GM23248 (cell line): ENCODE data around the gene DRC1. TPM values are rescaled to one million over a fixed set of nuclear protein-coding genes. Genes with fewer than 3 reads are reported as not detected.

Experiments used
- DNase-seq: peaks from one replicate; pipeline ENCODE4 v3.0.0-alpha.2; 2015
- H2AFZ ChIP-seq: fragments of 200-600 bp; sonication (generic); 2 replicates; pipeline ENCODE4 v1.6.1; 2016; ENCODE audit warnings: antibody characterized with exemption
- H3F3A ChIP-seq: fragments of 200-600 bp; sonication (generic); 2 replicates; pipeline ENCODE4 v1.6.1; 2016; ENCODE audit warnings: mild to moderate bottlenecking, antibody characterized with exemption, mixed run types; ENCODE audit not compliant: insufficient read depth
- H3K27ac ChIP-seq: fragments of 200-600 bp; sonication (generic); 2 replicates; pipeline ENCODE4 v1.5.1; 2016; ENCODE audit warnings: mild to moderate bottlenecking
- H3K27me3 ChIP-seq: fragments of 200-600 bp; sonication (generic); replicated peaks from 2 replicates; pipeline ENCODE4 v1.6.1; 2016; ENCODE audit warnings: mild to moderate bottlenecking; ENCODE audit not compliant: insufficient read depth
- H3K36me3 ChIP-seq: fragments of 200-600 bp; sonication (generic); 2 replicates; pipeline ENCODE4 v1.6.1; 2016; ENCODE audit warnings: low read depth, mild to moderate bottlenecking
- H3K4me1 ChIP-seq: fragments of 200-600 bp; sonication (generic); 2 replicates; pipeline ENCODE4 v1.6.1; 2016; ENCODE audit warnings: mild to moderate bottlenecking; ENCODE audit not compliant: insufficient read depth
- H3K4me2 ChIP-seq: fragments of 200-600 bp; sonication (generic); one replicate; pipeline ENCODE4 v1.6.1; 2016; ENCODE audit warnings: mild to moderate bottlenecking; ENCODE audit not compliant: unreplicated experiment
- H3K4me3 ChIP-seq: fragments of 200-600 bp; sonication (generic); 2 replicates; pipeline ENCODE4 v1.5.1; 2016; ENCODE audit warnings: mild to moderate bottlenecking
- H3K79me2 ChIP-seq: fragments of 200-600 bp; sonication (generic); 2 replicates; pipeline ENCODE4 v1.6.1; 2016; ENCODE audit warnings: mild to moderate bottlenecking; ENCODE audit not compliant: insufficient read depth
- H3K9ac ChIP-seq: fragments of 200-600 bp; sonication (generic); 2 replicates; pipeline ENCODE4 v1.6.1; 2016; ENCODE audit warnings: mild to moderate bottlenecking
- H3K9me2 ChIP-seq: fragments of 200-600 bp; sonication (generic); 2 replicates; pipeline ENCODE4 v1.6.1; 2016; ENCODE audit warnings: mixed run types, mild to moderate bottlenecking, moderate library complexity; ENCODE audit not compliant: insufficient read depth
- H3K9me3 ChIP-seq: fragments of 200-600 bp; sonication (generic); one replicate; pipeline ENCODE4 v1.6.1; 2017; ENCODE audit warnings: low read depth
- H4K20me1 ChIP-seq: fragments of 200-600 bp; sonication (generic); 2 replicates; pipeline ENCODE4 v1.6.0; 2016; ENCODE audit not compliant: insufficient read depth
- EZH2 ChIP-seq: fragments of 200-600 bp; sonication (generic); IDR thresholded peaks from 2 replicates; pipeline ENCODE4 v1.6.1; 2018; ENCODE audit warnings: antibody characterized with exemption, mild to moderate bottlenecking; ENCODE audit not compliant: insufficient read depth, poor library complexity, severe bottlenecking
- EZH2phosphoT487 ChIP-seq: fragments of 200-600 bp; sonication (generic); IDR thresholded peaks from 2 replicates; pipeline ENCODE4 v1.6.1; 2018; ENCODE audit warnings: antibody characterized with exemption, moderate library complexity, mild to moderate bottlenecking, low read depth; ENCODE audit not compliant: insufficient read depth
- WGBS, 2 experiments: methylation state at CpG; one replicate each; pipeline ENCODE4 v1.1.6; 2015 to 2017; ENCODE audit warnings: low lambda C conversion rate in 2 of 2, low coverage in 1 of 2; ENCODE audit errors: missing lambda C conversion rate in 2 of 2; 5-methylcytosine and 5-hydroxymethylcytosine counted together
- in situ Hi-C: fragments of 300-500 bp; cut with MboI; formaldehyde crosslinking; loops from 2 replicates; pipeline ENCODE4 v1.15.0; 2020
- polyA plus RNA-seq: library from polyadenylated mRNA; unstranded; fragments of >200 nt; fragmentation: Nextera tagmentation; extraction: Ambion mirVana; gene quantifications from 2 replicates; pipeline ENCODE4 v1.2.1, GENCODE V29; 2016
- total RNA-seq: library from RNA; depleted of rRNA; stranded (reverse); fragments of >200 nt; shearing (Covaris generic); gene quantifications from 2 replicates; pipeline ENCODE4 v1.2.3, GENCODE V29; 2014

The DRC1 gene
- total and polyA plus RNA-seq, 2 experiments from 2014 or later = not detected

- H3K4me3 ChIP-seq = no peak overlapping the region
- H3K9me2 ChIP-seq = no peaks in the 10 kb centered on the region
- no peaks in the 10 kb centered on the region for H3K36me3 ChIP-seq
- no peaks in the 10 kb centered on the region for H4K20me1 ChIP-seq
- no peaks in the 10 kb centered on the region for H3K27me3 ChIP-seq
- DNase-seq = peak; percentile 32
- no peaks in the 10 kb centered on the region for H3K79me2 ChIP-seq
- no peak overlapping the region for H2AFZ ChIP-seq
- no peak overlapping the region for H3K4me2 ChIP-seq
- peaks cover 3% of the 10 kb centered on the region; the same call in 1 of the 2 replicates for H3F3A ChIP-seq
- no peak overlapping the region for H3K27ac ChIP-seq
- TF ChIP-seq EZH2 = no peak
- H3K9me3 ChIP-seq = no peaks in the 10 kb centered on the region
- WGBS, 2 experiments = 55 to 56% methylated on average over 8 of the region's 8 CpGs
- H3K4me1 ChIP-seq = no peaks in the 10 kb centered on the region; the same call in 1 of the 2 replicates
- H3K9ac ChIP-seq = no peak overlapping the region
- in situ Hi-C loops = no loop called here
Measured at GRCh38 chr2:26429779-26430578, 28.3 kb downstream of the DRC1 start.

GRCh38 chr2:26430826-26431225, 29.1 kb downstream of the DRC1 start:
- peaks cover 3% of the 10 kb centered on the region; the same call in 1 of the 2 replicates for H3F3A ChIP-seq

GRCh38 chr2:26432363-26432762, 30.6 kb downstream of the DRC1 start:
- Histone ChIP-seq H3K9ac (no peak overlapping the region), H3K9me3 (no peaks in the 10 kb centered on the region), H3F3A (peaks cover 3% of the 10 kb centered on the region; the same call in 1 of the 2 replicates), H2AFZ (peak overlapping the region; percentile 36; the same call in 1 of the 2 replicates), H3K79me2 (no peaks in the 10 kb centered on the region), H3K36me3 (no peaks in the 10 kb centered on the region), H3K4me2 (no peak overlapping the region), H3K4me1 (no peaks in the 10 kb centered on the region; the same call in 1 of the 2 replicates), H3K27me3 (no peaks in the 10 kb centered on the region), H3K9me2 (no peaks in the 10 kb centered on the region), H4K20me1 (no peaks in the 10 kb centered on the region), H3K27ac (no peak overlapping the region), H3K4me3 (no peak overlapping the region)
- in situ Hi-C loops = no loop called here
- TF ChIP-seq EZH2 = no peak
- no peak for DNase-seq

More at GRCh38 chr2:26430826-26431225, 29.1 kb downstream of the DRC1 start:
- no peaks in the 10 kb centered on the region for H3K9me2 ChIP-seq
- in situ Hi-C loops = no loop called here
- DNase-seq = peak; percentile 60
- H3K36me3 ChIP-seq = no peaks in the 10 kb centered on the region
- H2AFZ ChIP-seq = no peak overlapping the region
- no peak overlapping the region for H3K27ac ChIP-seq
- no peak overlapping the region for H3K9ac ChIP-seq
- TF ChIP-seq EZH2phosphoT487 = no peak
- no peak for TF ChIP-seq EZH2
- H3K4me2 ChIP-seq = no peak overlapping the region
- H3K4me3 ChIP-seq = no peak overlapping the region
- no peaks in the 10 kb centered on the region for H4K20me1 ChIP-seq
- H3K27me3 ChIP-seq = no peaks in the 10 kb centered on the region
- no peaks in the 10 kb centered on the region for H3K9me3 ChIP-seq
- 73% methylated on average over 7 of the region's 7 CpGs for WGBS, 2 experiments
- no peaks in the 10 kb centered on the region; the same call in 1 of the 2 replicates for H3K4me1 ChIP-seq
- no peaks in the 10 kb centered on the region for H3K79me2 ChIP-seq

DNA sequence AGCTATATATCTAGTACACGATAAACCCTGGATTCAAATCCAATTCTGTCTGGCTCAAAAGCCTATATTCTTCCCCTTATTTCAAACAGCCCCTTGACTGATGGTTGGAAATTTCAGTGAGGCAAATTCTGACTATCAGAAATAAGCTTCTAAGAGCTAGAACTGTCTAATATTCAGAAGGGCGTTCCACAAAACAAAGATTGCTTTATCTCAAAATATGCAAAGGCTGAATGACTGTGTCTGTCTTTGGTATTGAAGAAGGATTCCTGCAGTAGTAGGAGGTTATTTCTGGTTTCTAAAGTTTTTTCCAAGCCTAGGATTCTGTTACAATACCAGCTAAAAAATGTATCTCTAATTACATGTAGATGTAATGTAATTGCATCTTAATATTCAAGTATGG, 31.1 kb downstream of the DRC1 start:
- Histone ChIP-seq H3K4me2 (no peak overlapping the region), H3K9ac (no peak overlapping the region), H3K9me3 (no peaks in the 10 kb centered on the region), H3K4me1 (peaks cover 2% of the 10 kb centered on the region), H3F3A (peaks cover 4% of the 10 kb centered on the region; the same call in 1 of the 2 replicates), H3K9me2 (no peaks in the 10 kb centered on the region), H4K20me1 (no peaks in the 10 kb centered on the region), H3K27ac (no peak overlapping the region), H3K4me3 (no peak overlapping the region), H3K79me2 (no peaks in the 10 kb centered on the region), H3K36me3 (no peaks in the 10 kb centered on the region), H3K27me3 (no peaks in the 10 kb centered on the region), H2AFZ (peak overlapping the region; percentile 36; the same call in 1 of the 2 replicates)
- in situ Hi-C loops = no loop called here
- 43% methylated on average over 2 of the region's 2 CpGs for WGBS, 2 experiments
- peak; percentile 14 for DNase-seq
- TF ChIP-seq EZH2phosphoT487 (no peak), EZH2 (no peak)
